Measurements from ENCODE around the gene KIR2DL3. TPM values are rescaled to one million over a fixed set of nuclear protein-coding genes. Genes with fewer than 3 reads are reported as not detected.
"Not testable (repeated sequence)": the region's sequence is repeated elsewhere in the genome, so short reads cannot be mapped to it uniquely, and the experiment has no call there.

The KIR2DL3 gene
- total RNA-seq, 6 experiments from 2014 or later = not detected

- H3K27ac Mint-ChIP-seq = no peak overlapping the region
- no peak for DNase-seq
- peaks cover 70% of the 10 kb centered on the region for H3K9me3 Mint-ChIP-seq
- H3K4me3 Mint-ChIP-seq = no peak overlapping the region
- no peaks in the 10 kb centered on the region for H3K36me3 Mint-ChIP-seq (ENCODE audit: low read depth)
- peaks cover 2% of the 10 kb centered on the region; the same call in 1 of the 2 replicates for H3K27me3 Mint-ChIP-seq (ENCODE audit: insufficient read depth)
- no peak for TF ChIP-seq CTCF (IDR thresholded peaks at IDR 0.05)
- H3K4me1 Mint-ChIP-seq (ENCODE audit: low read depth) = no peaks in the 10 kb centered on the region
Observed at GRCh38 chr19:54704928-54705327, 33.4 kb upstream of the KIR2DL3 start.

- Mint-ChIP-seq H3K36me3 (ENCODE audit: low read depth) (no peaks in the 10 kb centered on the region), H3K9me3 (peaks cover 59% of the 10 kb centered on the region), H3K4me3 (no peak overlapping the region), H3K27me3 (ENCODE audit: insufficient read depth) (peaks cover 2% of the 10 kb centered on the region; the same call in 1 of the 2 replicates), H3K27ac (no peak overlapping the region), H3K4me1 (ENCODE audit: low read depth) (no peaks in the 10 kb centered on the region)
- no peak for DNase-seq
- TF ChIP-seq CTCF (IDR thresholded peaks at IDR 0.05) = no peak
Observed at GRCh38 chr19:54707962-54708361, 30.4 kb upstream of the KIR2DL3 start.

GRCh38 chr19:54708781-54709180 lies 29.5 kb upstream of the KIR2DL3 start:
- H3K4me1 Mint-ChIP-seq (ENCODE audit: low read depth) = no peaks in the 10 kb centered on the region
- DNase-seq = no peak
- H3K27ac Mint-ChIP-seq = no peak overlapping the region
- H3K27me3 Mint-ChIP-seq (ENCODE audit: insufficient read depth) = peaks cover 2% of the 10 kb centered on the region; the same call in 1 of the 2 replicates
- H3K9me3 Mint-ChIP-seq = peaks cover 59% of the 10 kb centered on the region
- TF ChIP-seq CTCF (IDR thresholded peaks at IDR 0.05) = no peak
- no peaks in the 10 kb centered on the region for H3K36me3 Mint-ChIP-seq (ENCODE audit: low read depth)
- no peak overlapping the region for H3K4me3 Mint-ChIP-seq

GRCh38 chr19:54709212-54709948 lies 28.9 kb upstream of the KIR2DL3 start:
- no peak overlapping the region for H3K27ac Mint-ChIP-seq
- H3K9me3 Mint-ChIP-seq = peaks cover 59% of the 10 kb centered on the region
- TF ChIP-seq CTCF (IDR thresholded peaks at IDR 0.05) = no peak
- no peaks in the 10 kb centered on the region for H3K36me3 Mint-ChIP-seq (ENCODE audit: low read depth)
- DNase-seq = no peak
- H3K4me3 Mint-ChIP-seq = no peak overlapping the region
- no peaks in the 10 kb centered on the region for H3K4me1 Mint-ChIP-seq (ENCODE audit: low read depth)
- H3K27me3 Mint-ChIP-seq (ENCODE audit: insufficient read depth) = peaks cover 2% of the 10 kb centered on the region; the same call in 1 of the 2 replicates

GRCh38 chr19:54709956-54710355 lies 28.4 kb upstream of the KIR2DL3 start:
- H3K4me1 Mint-ChIP-seq (ENCODE audit: low read depth); H3K27me3 Mint-ChIP-seq (ENCODE audit: insufficient read depth); H3K4me3 Mint-ChIP-seq; DNase-seq; H3K27ac Mint-ChIP-seq; H3K36me3 Mint-ChIP-seq (ENCODE audit: low read depth): not testable (repeated sequence)
- peaks cover 53% of the 10 kb centered on the region for H3K9me3 Mint-ChIP-seq

- no peak within 1 kb of the TSS for H3K27ac Mint-ChIP-seq
- H3K4me3 Mint-ChIP-seq = no peak within 1 kb of the TSS; the same call in 1 of the 2 replicates
- H3K9me3 Mint-ChIP-seq = peaks cover 88% of the 10 kb centered on the region
- DNase-seq = no peak
- no peak for TF ChIP-seq CTCF (IDR thresholded peaks at IDR 0.05)
- peaks cover 18% of the 10 kb centered on the region for H3K36me3 Mint-ChIP-seq (ENCODE audit: low read depth)
- no peaks in the 10 kb centered on the region for H3K27me3 Mint-ChIP-seq (ENCODE audit: insufficient read depth)
- no peaks in the 10 kb centered on the region for H3K4me1 Mint-ChIP-seq (ENCODE audit: low read depth)
Observed at GRCh38 chr19:54724142-54724541, 14.2 kb upstream of the KIR2DL3 start, which contains the start of gene KIR3DL3. KIR3DL3 (plus strand) TSS chr19:54724442; CDS start chr19:54724497, 55 bp downstream.
